Endodermal cell (in vitro differentiated cells): ENCODE results near the gene PPM1J. TPM values are rescaled to one million over a fixed set of nuclear protein-coding genes. Genes with fewer than 3 reads are reported as not detected.
A peak's percentile ranks its signal among the peaks of the same experiment; 100 is the strongest.

Source experiments
- DNase-seq: peaks from one replicate; pipeline ENCODE4 v3.0.0-alpha.2; 2017
- H3K27ac ChIP-seq: 2 replicates; pipeline ENCODE4 v1.5.1; 2013; ENCODE audit warnings: mild to moderate bottlenecking, low read depth, low read length, moderate library complexity
- H3K27me3 ChIP-seq: 2 replicates; pipeline ENCODE4 v1.6.1; 2013; ENCODE audit warnings: mild to moderate bottlenecking, low read length, moderate library complexity; ENCODE audit not compliant: insufficient read depth, control insufficient read depth, poor library complexity, severe bottlenecking
- H3K36me3 ChIP-seq: 2 replicates; pipeline ENCODE4 v1.7.0; 2013; ENCODE audit warnings: mild to moderate bottlenecking, low read length, moderate library complexity; ENCODE audit not compliant: control insufficient read depth, insufficient read depth
- H3K4me1 ChIP-seq: one replicate; pipeline ENCODE4 v1.7.0; 2013; ENCODE audit warnings: low read length; ENCODE audit not compliant: control insufficient read depth, insufficient read depth
- H3K4me3 ChIP-seq: 2 replicates; pipeline ENCODE4 v1.5.1; 2013; ENCODE audit warnings: mild to moderate bottlenecking, low read length, moderate library complexity
- H3K9ac ChIP-seq: 2 replicates; pipeline ENCODE4 v1.6.1; 2013; ENCODE audit warnings: mild to moderate bottlenecking, low read length, moderate library complexity; ENCODE audit not compliant: poor library complexity, severe bottlenecking; ENCODE audit errors: extremely low read depth
- H3K9me3 ChIP-seq: 2 replicates; pipeline ENCODE4 v1.6.1; 2013; ENCODE audit warnings: mild to moderate bottlenecking, low read length, moderate library complexity; ENCODE audit not compliant: control insufficient read depth
- H3K27ac Mint-ChIP-seq: 2 replicates; pipeline ENCODE4 v1.8.0; 2020; ENCODE audit warnings: mixed read lengths
- H3K27me3 Mint-ChIP-seq: 2 replicates; pipeline ENCODE4 v1.8.0; 2021; ENCODE audit warnings: mild to moderate bottlenecking, mixed read lengths; ENCODE audit not compliant: insufficient read depth
- H3K36me3 Mint-ChIP-seq: 2 replicates; pipeline ENCODE4 v1.8.0; 2020; ENCODE audit warnings: low read depth, mixed read lengths
- H3K4me1 Mint-ChIP-seq: 2 replicates; pipeline ENCODE4 v1.8.0; 2020; ENCODE audit warnings: mixed read lengths
- H3K4me3 Mint-ChIP-seq: 2 replicates; pipeline ENCODE4 v1.8.0; 2020; ENCODE audit warnings: mild to moderate bottlenecking, moderate library complexity, mixed read lengths
- H3K9me3 Mint-ChIP-seq: 2 replicates; pipeline ENCODE4 v1.8.0; 2020; ENCODE audit warnings: mild to moderate bottlenecking, mixed read lengths
- WGBS, 2 experiments: methylation state at CpG; one replicate each; pipeline versions ENCODE4 v1.1.5 to v1.1.7; 2013; ENCODE audit warnings: missing lambda C conversion rate in 2 of 2, mixed read lengths in 1 of 2; ENCODE audit not compliant: insufficient coverage in 1 of 2, insufficient read length in 1 of 2; 5-methylcytosine and 5-hydroxymethylcytosine counted together
- total RNA-seq, 2 donors: library from RNA; stranded (reverse); fragmentation: NEBNext Ultra II Directional in 1 of 2; extraction: Animal tissue kit (Norgen Biotek cat#: 25700) in 1 of 2; gene quantifications; 2 replicates in 1 of 2; 3 replicates in 1 of 2; pipeline ENCODE4 v1.2.1, GENCODE V29; 2021
- TF ChIP-seq, protein P1 (sequence below): fragments of 200-600 bp; sonication (generic); conservative IDR thresholded peaks from 2 replicates; pipeline ENCODE4 v1.5.0; 2021; ENCODE audit warnings: antibody characterized with exemption, mild to moderate bottlenecking

Gene PPM1J
- total RNA-seq, 2 donors from 2014 or later: 3.1 to 5.7 TPM

GRCh38 chr1:112720800-112721199 is 5.7 kb upstream of the PPM1J start:
- no peaks in the 10 kb centered on the region for H3K9me3 ChIP-seq
- Mint-ChIP-seq H3K27me3 (peaks cover 60% of the 10 kb centered on the region), H3K27ac (no peak overlapping the region), H3K9me3 (no peaks in the 10 kb centered on the region), H3K4me1 (peaks cover 41% of the 10 kb centered on the region), H3K4me3 (no peak overlapping the region), H3K36me3 (no peaks in the 10 kb centered on the region)
- peaks cover 9% of the 10 kb centered on the region for H3K4me1 ChIP-seq
- DNase-seq: no peak
- H3K36me3 ChIP-seq: no peaks in the 10 kb centered on the region
- no peak overlapping the region for H3K9ac ChIP-seq
- TF ChIP-seq, protein P1, sequence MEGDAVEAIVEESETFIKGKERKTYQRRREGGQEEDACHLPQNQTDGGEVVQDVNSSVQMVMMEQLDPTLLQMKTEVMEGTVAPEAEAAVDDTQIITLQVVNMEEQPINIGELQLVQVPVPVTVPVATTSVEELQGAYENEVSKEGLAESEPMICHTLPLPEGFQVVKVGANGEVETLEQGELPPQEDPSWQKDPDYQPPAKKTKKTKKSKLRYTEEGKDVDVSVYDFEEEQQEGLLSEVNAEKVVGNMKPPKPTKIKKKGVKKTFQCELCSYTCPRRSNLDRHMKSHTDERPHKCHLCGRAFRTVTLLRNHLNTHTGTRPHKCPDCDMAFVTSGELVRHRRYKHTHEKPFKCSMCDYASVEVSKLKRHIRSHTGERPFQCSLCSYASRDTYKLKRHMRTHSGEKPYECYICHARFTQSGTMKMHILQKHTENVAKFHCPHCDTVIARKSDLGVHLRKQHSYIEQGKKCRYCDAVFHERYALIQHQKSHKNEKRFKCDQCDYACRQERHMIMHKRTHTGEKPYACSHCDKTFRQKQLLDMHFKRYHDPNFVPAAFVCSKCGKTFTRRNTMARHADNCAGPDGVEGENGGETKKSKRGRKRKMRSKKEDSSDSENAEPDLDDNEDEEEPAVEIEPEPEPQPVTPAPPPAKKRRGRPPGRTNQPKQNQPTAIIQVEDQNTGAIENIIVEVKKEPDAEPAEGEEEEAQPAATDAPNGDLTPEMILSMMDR: no peak
- peaks cover 32% of the 10 kb centered on the region for H3K27me3 ChIP-seq
- H3K27ac ChIP-seq: no peak overlapping the region
- WGBS, 2 experiments: 60 to 75% methylated on average over 2 to 3 of the region's 3 CpGs
- no peak overlapping the region for H3K4me3 ChIP-seq

DNA sequence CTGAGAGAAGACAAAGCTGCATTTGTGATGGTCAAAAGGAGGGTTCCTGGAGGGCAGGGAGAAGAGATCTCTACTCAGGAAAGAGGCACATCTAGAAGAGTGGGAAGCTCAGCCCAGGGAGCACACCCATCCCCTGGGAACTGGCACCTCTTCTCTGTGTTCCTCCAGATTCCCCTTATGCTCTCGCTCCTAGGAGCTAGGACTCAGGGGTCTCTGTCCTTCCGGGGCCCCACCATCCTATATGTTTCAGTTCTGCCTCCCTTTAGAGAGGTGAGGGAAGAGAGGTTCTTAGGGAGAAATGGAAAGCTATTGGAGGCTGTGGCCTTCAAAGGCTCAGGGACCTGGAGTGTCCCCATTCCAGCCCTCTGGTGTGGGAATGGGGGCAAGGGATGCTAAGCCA is 4.6 kb upstream of the PPM1J start:
- H3K4me1 ChIP-seq: peaks cover 9% of the 10 kb centered on the region
- H3K9me3 Mint-ChIP-seq: no peaks in the 10 kb centered on the region
- H3K4me1 Mint-ChIP-seq: peaks cover 41% of the 10 kb centered on the region
- no peaks in the 10 kb centered on the region for H3K9me3 ChIP-seq
- H3K36me3 Mint-ChIP-seq: no peaks in the 10 kb centered on the region
- no peak overlapping the region for H3K4me3 ChIP-seq
- H3K36me3 ChIP-seq: no peaks in the 10 kb centered on the region
- no peak overlapping the region for H3K9ac ChIP-seq
- WGBS, 2 experiments: 84 to 100% methylated on average over 1 to 2 of the region's 2 CpGs
- no peak overlapping the region for H3K27ac Mint-ChIP-seq
- no peak overlapping the region for H3K4me3 Mint-ChIP-seq
- no peak overlapping the region for H3K27ac ChIP-seq
- peaks cover 64% of the 10 kb centered on the region for H3K27me3 Mint-ChIP-seq
- no peak for DNase-seq
- TF ChIP-seq, protein P1: no peak
- H3K27me3 ChIP-seq: peaks cover 38% of the 10 kb centered on the region

- H3K4me1 Mint-ChIP-seq: peaks cover 45% of the 10 kb centered on the region
- H3K27ac ChIP-seq: no peak overlapping the region
- H3K27me3 ChIP-seq: peaks cover 46% of the 10 kb centered on the region
- no peak overlapping the region for H3K4me3 Mint-ChIP-seq
- no peaks in the 10 kb centered on the region for H3K36me3 ChIP-seq
- H3K27me3 Mint-ChIP-seq: peaks cover 70% of the 10 kb centered on the region
- no peaks in the 10 kb centered on the region for H3K36me3 Mint-ChIP-seq
- WGBS, 2 experiments: 34 to 81% methylated on average over 15 to 44 of the region's 44 CpGs
- peaks cover 9% of the 10 kb centered on the region for H3K4me1 ChIP-seq
- H3K4me3 ChIP-seq: no peak overlapping the region
- no peak overlapping the region for H3K9ac ChIP-seq
- H3K27ac Mint-ChIP-seq: no peak overlapping the region
- peak; percentile 92 for DNase-seq
- no peaks in the 10 kb centered on the region for H3K9me3 Mint-ChIP-seq
- no peaks in the 10 kb centered on the region for H3K9me3 ChIP-seq
- TF ChIP-seq, protein P1: peak; percentile 96
Measured at GRCh38 chr1:112718691-112719418, 3.7 kb upstream of the PPM1J start.
